Psoas muscle (tissue), 8 donors: ENCODE data around the gene NINJ1. TPM values are rescaled to one million over a fixed set of nuclear protein-coding genes. Genes with fewer than 3 reads are reported as not detected.
"Not testable (repeated sequence)": the region's sequence is repeated elsewhere in the genome, so short reads cannot be mapped to it uniquely, and the experiment has no call there.

ENCODE experiments used
- ATAC-seq, 4 donors: fragments of 200-7000 bp; cut with Tn5 transposase; one replicate each; pipeline ENCODE4 v1.9.1; 2020; ENCODE audit warnings: moderate library complexity in 3 of 4, mild to moderate bottlenecking in 2 of 4
- DNase-seq, 2 donors: peaks; one replicate each; pipeline ENCODE4 v3.0.0-alpha.2; 2020
- H3K27ac ChIP-seq: fragments of 200-600 bp; one replicate; pipeline ENCODE4 v1.8.0; 2022
- H3K27me3 ChIP-seq, 3 donors: fragments of 200-600 bp in 1 of 3; one replicate each; pipeline versions ENCODE4 v1.6.1 to v1.8.0; 2013 to 2022; ENCODE audit warnings: low read length in 2 of 3, mild to moderate bottlenecking in 2 of 3, moderate library complexity in 1 of 3; ENCODE audit not compliant: insufficient read depth in 3 of 3
- H3K36me3 ChIP-seq, 2 donors: fragments of 200-600 bp in 1 of 2; one replicate each; pipeline versions ENCODE4 v1.6.1 to v1.8.0; 2013 to 2022; ENCODE audit warnings: low read depth in 1 of 2, mild to moderate bottlenecking in 1 of 2, moderate library complexity in 1 of 2; ENCODE audit not compliant: insufficient read depth in 1 of 2
- H3K4me1 ChIP-seq: fragments of 200-600 bp; one replicate; pipeline ENCODE4 v1.8.0; 2022
- H3K4me3 ChIP-seq: fragments of 200-600 bp; one replicate; pipeline ENCODE4 v1.8.0; 2022; ENCODE audit warnings: mild to moderate bottlenecking
- H3K9me3 ChIP-seq: fragments of 200-600 bp; one replicate; pipeline ENCODE4 v1.8.0; 2022
- WGBS, 3 donors: extraction: QIAGEN DNeasy Blood & Tissue Kit; methylation state at CpG; one replicate each; pipeline versions ENCODE4 v1.1.6 to v1.1.7; 2013; 5-methylcytosine and 5-hydroxymethylcytosine counted together
- intact Hi-C, 2 donors: fragments of 100-400 bp; cut with DNase I; formaldehyde crosslinking; loops; one replicate each; pipeline versions ENCODE4 v1.11.0 to v1.14.2; 2022
- polyA plus RNA-seq, 3 donors: library from polyadenylated mRNA; stranded (reverse); fragments of 200-250 nt; gene quantifications; one replicate each; pipeline ENCODE4 v1.2.3, GENCODE V29; 2013
- total RNA-seq, 4 donors: library from RNA; stranded (reverse); fragmentation: NEBNext Ultra II Directional in 2 of 4; extraction: Animal tissue kit (Norgen Biotek cat#: 25700) in 2 of 4; gene quantifications; one replicate each; pipeline versions ENCODE4 v1.2.1 to v1.2.4, GENCODE V29; 2021 to 2023
- TF ChIP-seq, protein P1 (sequence below): fragments of 200-600 bp; IDR thresholded peaks from one replicate; pipeline ENCODE4 v1.8.0; 2022; ENCODE audit warnings: antibody characterized with exemption
- donor health status: healthy with polysubstance abuse.
- donor health status: DM: no; HTN: no; CAD: no; lungs with moderate emphysema.
- donor health status: Bipolar disorder and iron deficiency.
- donor health status: healthy.
- donor health status: DM: yes; HTN: yes; CAD: no.
- donor health status: DM: no; HTN: no; CAD: no.
- donor health status: DM: no; HTN: no; CAD: no.
- donor health status: DM: yes; HTN: yes; CAD: no.

NINJ1 gene
- total and polyA plus RNA-seq, 7 donors: 17.8 to 40.1 (median 21.3) TPM

- H3K9me3 ChIP-seq: no peaks in the 10 kb centered on the region
- TF ChIP-seq, protein P1, sequence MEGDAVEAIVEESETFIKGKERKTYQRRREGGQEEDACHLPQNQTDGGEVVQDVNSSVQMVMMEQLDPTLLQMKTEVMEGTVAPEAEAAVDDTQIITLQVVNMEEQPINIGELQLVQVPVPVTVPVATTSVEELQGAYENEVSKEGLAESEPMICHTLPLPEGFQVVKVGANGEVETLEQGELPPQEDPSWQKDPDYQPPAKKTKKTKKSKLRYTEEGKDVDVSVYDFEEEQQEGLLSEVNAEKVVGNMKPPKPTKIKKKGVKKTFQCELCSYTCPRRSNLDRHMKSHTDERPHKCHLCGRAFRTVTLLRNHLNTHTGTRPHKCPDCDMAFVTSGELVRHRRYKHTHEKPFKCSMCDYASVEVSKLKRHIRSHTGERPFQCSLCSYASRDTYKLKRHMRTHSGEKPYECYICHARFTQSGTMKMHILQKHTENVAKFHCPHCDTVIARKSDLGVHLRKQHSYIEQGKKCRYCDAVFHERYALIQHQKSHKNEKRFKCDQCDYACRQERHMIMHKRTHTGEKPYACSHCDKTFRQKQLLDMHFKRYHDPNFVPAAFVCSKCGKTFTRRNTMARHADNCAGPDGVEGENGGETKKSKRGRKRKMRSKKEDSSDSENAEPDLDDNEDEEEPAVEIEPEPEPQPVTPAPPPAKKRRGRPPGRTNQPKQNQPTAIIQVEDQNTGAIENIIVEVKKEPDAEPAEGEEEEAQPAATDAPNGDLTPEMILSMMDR: no peak
- H3K27me3 ChIP-seq: no peaks in the 10 kb centered on the region
- 88 to 98% (median 92%) methylated on average over 2 of the region's 2 CpGs for WGBS, 3 donors
- H3K4me1 ChIP-seq: peaks cover 12% of the 10 kb centered on the region
- H3K4me3 ChIP-seq: no peak overlapping the region
- no peak for ATAC-seq
- no peak overlapping the region for H3K27ac ChIP-seq
- no peaks in the 10 kb centered on the region for H3K36me3 ChIP-seq
- no peak for DNase-seq
- intact Hi-C loops: no loop called here
Measured at GRCh38 chr9:93148721-93149120, 14.7 kb upstream of the NINJ1 start.

GRCh38 chr9:93147632-93148031 is 13.6 kb upstream of the NINJ1 start:
- H3K27me3 ChIP-seq: no peaks in the 10 kb centered on the region
- no peaks in the 10 kb centered on the region for H3K36me3 ChIP-seq
- 24 to 38% (median 29%) methylated on average over 2 of the region's 2 CpGs for WGBS, 3 donors
- ATAC-seq: no peak
- TF ChIP-seq, protein P1: no peak
- H3K4me3 ChIP-seq: no peak overlapping the region
- intact Hi-C loops: loop anchor here in 1 of 2 donors (1.0 kb wide), 1 partner anchor 38 kb away; no protein-coding TSS in a partner anchor
- no peaks in the 10 kb centered on the region for H3K9me3 ChIP-seq
- DNase-seq: no peak
- H3K4me1 ChIP-seq: peaks cover 14% of the 10 kb centered on the region
- no peak overlapping the region for H3K27ac ChIP-seq

- intact Hi-C loops: loop anchor here in 1 of 2 donors (1.0 kb wide), 1 partner anchor 37 kb away; no protein-coding TSS in a partner anchor
- H3K4me1 ChIP-seq: peaks cover 14% of the 10 kb centered on the region
- not testable (repeated sequence) for H3K9me3 ChIP-seq, DNase-seq, ATAC-seq, H3K36me3 ChIP-seq, H3K4me3 ChIP-seq, H3K27ac ChIP-seq, H3K27me3 ChIP-seq
- WGBS, 3 donors: 88 to 92% (median 91%) methylated on average over 6 of the region's 6 CpGs
Measured at GRCh38 chr9:93146696-93147095, 12.6 kb upstream of the NINJ1 start.

DNA sequence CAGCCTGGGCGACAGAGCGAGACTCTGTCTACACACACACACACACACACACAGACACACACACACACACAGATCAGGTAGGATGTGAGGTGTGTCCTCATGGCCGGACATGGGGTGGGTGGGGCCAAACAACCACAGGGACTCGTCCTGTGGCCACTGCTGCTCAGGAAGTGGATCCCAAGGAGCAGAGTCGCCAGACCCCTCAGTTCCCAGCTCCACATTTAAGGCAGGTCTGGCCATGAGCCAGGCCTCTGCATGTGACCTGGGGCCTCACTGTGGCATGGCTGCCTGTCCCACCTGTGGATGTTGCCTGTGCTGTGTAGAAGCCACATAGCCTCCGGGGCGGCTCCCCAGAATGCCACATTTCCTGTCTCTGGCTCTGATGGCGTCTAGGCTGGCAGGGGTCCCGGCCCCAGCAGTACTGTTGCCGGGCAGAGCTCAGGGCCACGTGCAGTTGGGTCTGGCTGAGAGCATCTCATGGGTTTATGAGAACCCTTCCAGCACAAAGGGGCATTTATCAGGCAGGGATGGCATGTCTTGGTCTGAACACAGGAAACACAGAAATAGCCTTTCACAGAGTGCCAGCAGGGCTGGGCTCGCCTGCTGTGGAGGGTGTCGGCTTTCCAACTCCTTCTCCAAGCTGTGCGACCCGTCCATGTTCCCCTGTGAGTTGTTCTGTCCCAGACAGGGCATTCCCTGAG is 9.9 kb upstream of the NINJ1 start:
- Histone ChIP-seq H3K27ac (peak overlapping the region; percentile 76), H3K36me3 (no peaks in the 10 kb centered on the region), H3K4me1 (peaks cover 14% of the 10 kb centered on the region), H3K9me3 (no peaks in the 10 kb centered on the region), H3K27me3 (no peaks in the 10 kb centered on the region), H3K4me3 (no peak overlapping the region)
- TF ChIP-seq, protein P1: no peak
- DNase-seq (peak; percentile 40 to 83), ATAC-seq (peak; percentile 73 to 85 (median 80))
- intact Hi-C loops: loop anchor here (2.0 to 5.0 kb wide), 2 partner anchors 31 to 37 kb away; no protein-coding TSS in a partner anchor
- 17 to 30% (median 21%) methylated on average over 15 of the region's 15 CpGs for WGBS, 3 donors

DNA sequence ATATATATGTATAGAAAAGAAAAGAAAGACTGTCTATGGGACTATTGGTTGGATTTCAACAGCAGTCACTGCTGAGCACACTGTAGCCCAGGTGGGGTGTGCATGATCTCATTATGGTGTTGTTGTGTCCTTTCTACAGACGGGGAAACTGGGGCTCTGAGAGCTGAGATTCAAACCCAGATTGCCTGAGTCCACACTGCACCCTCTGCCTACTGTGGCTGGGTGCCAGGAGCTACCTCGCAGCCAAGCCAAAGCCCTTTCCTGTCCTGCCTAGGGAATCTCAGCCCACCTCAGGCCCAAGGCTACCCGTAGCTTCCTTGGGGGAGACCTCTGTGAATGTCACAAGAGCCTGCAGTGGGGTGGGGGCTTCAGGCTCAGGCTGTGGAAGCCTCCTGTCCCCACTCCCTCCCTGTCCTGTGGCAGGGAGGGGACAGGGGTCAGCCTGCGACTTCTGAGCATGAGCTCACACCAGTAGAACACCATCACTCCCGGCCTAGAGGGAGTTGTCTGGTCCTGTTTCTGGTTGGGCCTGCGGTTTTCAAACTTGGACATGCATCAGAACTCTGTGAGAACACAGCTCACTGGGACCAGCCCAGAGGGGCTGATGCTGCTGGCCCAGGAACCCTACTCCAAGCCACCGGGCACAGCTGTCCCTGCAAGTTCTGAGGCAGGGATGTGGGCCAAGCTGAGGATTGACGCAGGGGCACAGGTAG is 7.9 kb upstream of the NINJ1 start:
- Histone ChIP-seq H3K27ac (peak overlapping the region; percentile 50), H3K27me3 (no peaks in the 10 kb centered on the region), H3K4me1 (peaks cover 14% of the 10 kb centered on the region), H3K4me3 (no peak overlapping the region), H3K9me3 (no peaks in the 10 kb centered on the region), H3K36me3 (no peaks in the 10 kb centered on the region)
- TF ChIP-seq, protein P1: no peak
- peak in 1 of 4 donors; percentile 7 for ATAC-seq
- DNase-seq: no peak
- 44 to 62% (median 45%) methylated on average over 8 of the region's 8 CpGs for WGBS, 3 donors
- intact Hi-C loops: loop anchor here (2.0 to 5.0 kb wide), 2 partner anchors 33 to 35 kb away; no protein-coding TSS in a partner anchor
